ENCODE data around the gene ALDH2. TPM values are rescaled to one million over a fixed set of nuclear protein-coding genes. Genes with fewer than 3 reads are reported as not detected.

ALDH2 gene
- total and polyA plus RNA-seq, 2 donors (not counting 1 experiment from before 2014, with no cell fraction given) = 7.0 to 22.3 TPM

DNA sequence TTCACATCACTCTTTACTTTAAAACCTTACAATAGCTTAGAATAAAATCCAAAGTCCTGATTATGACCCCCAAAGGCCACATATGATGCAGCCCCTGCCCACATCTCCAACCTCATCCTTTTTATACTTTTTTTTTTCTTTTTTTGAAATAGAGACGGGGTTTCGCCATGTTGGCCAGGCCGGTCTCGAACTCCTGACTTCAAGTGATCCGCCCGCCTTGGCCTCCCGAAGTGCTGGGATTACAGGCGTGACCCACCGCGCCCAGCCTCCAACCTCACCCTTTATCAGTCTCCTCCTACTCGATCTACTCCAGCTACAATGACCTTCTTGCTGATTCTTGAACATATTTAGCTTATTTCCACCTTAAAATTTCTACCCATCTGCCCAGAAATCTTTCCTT is 74.1 kb downstream of the ALDH2 start:
- Histone ChIP-seq H3K4me2 (replicated peaks; ENCODE audit: low read depth, low read length, poor library complexity, severe bottlenecking) (peak overlapping the region; percentile 96), H3K79me2 (ENCODE audit: control insufficient read depth, insufficient read depth, low read length) (peaks cover 52% of the 10 kb centered on the region), H3K4me1 (ENCODE audit: control insufficient read depth in 2 of 2, insufficient read depth in 2 of 2, low read length in 2 of 2) (peaks cover 28 to 29% of the 10 kb centered on the region in 2 donors), H3K36me3 (replicated peaks in 1 of 2; ENCODE audit: control extremely low read depth in 1 of 2, control insufficient read depth in 1 of 2, extremely low read depth in 1 of 2, insufficient read depth in 2 of 2, low read length in 1 of 2) (peaks cover 0 to 9% of the 10 kb centered on the region in 2 experiments), H3K9me3 (ENCODE audit: control extremely low read depth in 1 of 3, control insufficient read depth in 2 of 3, insufficient read depth in 1 of 3, low read length in 2 of 3) (no peaks in the 10 kb centered on the region), H3K9ac (ENCODE audit: low read length) (peak overlapping the region; percentile 93), H2AFZ (ENCODE audit: insufficient read depth, low read depth, low read length, poor library complexity, severe bottlenecking) (peak overlapping the region; percentile 92), H3K4me3 (ENCODE audit: control extremely low read depth in 1 of 5, extremely low read depth in 1 of 5, insufficient read depth in 1 of 5, low read depth in 2 of 5, low read length in 4 of 5) (peak overlapping the region; percentile 81 to 99 (median 82)), H3K27me3 (replicated peaks in 1 of 4; ENCODE audit: control extremely low read depth in 1 of 4, control insufficient read depth in 3 of 4, insufficient read depth in 4 of 4, low read length in 3 of 4) (no peaks in the 10 kb centered on the region), H3K27ac (ENCODE audit: low read length in 2 of 2) (peak overlapping the region; percentile 85 to 87), H4K20me1 (ENCODE audit: control insufficient read depth, insufficient read depth, low read length, poor library complexity, severe bottlenecking) (peaks cover 8% of the 10 kb centered on the region)
- no peak for DNase-seq
- ATAC-seq (ENCODE audit: low read depth) = no peak
- Mint-ChIP-seq H3K9me3 (ENCODE audit: insufficient read depth) (no peaks in the 10 kb centered on the region), H3K27me3 (no peaks in the 10 kb centered on the region), H3K4me3 (peak overlapping the region; percentile 94), H3K4me1 (peaks cover 44% of the 10 kb centered on the region), H3K27ac (peak overlapping the region; percentile 99)
- ChIA-PET POLR2A (interaction anchor here (0.9 to 1.5 kb wide), 2 partner anchors 28 to 44 kb away, joined by 3 read pairs; no protein-coding TSS in a partner anchor), CTCF (interaction anchor here (0.7 to 2.3 kb wide), 4 partner anchors 28 to 291 kb away, joined by 3 to 12 read pairs (median 4); no protein-coding TSS in a partner anchor)
- 35% methylated on average over 9 of the region's 11 CpGs for WGBS (ENCODE audit: insufficient coverage)
- intact Hi-C loops (cut with micrococcal nuclease) = loop anchor here (1.0 to 5.0 kb wide), 5 partner anchors 66 to 576 kb away; partner anchors contain the start of genes ACAD10, ALDH2, ATXN2 and PTPN11
- TF ChIP-seq EZH2 (IDR thresholded peaks at IDR 0.05; ENCODE audit: borderline replicate concordance, insufficient read depth, low read depth, low read length, poor library complexity, severe bottlenecking) = no peak
- TF ChIP-seq, protein P1, sequence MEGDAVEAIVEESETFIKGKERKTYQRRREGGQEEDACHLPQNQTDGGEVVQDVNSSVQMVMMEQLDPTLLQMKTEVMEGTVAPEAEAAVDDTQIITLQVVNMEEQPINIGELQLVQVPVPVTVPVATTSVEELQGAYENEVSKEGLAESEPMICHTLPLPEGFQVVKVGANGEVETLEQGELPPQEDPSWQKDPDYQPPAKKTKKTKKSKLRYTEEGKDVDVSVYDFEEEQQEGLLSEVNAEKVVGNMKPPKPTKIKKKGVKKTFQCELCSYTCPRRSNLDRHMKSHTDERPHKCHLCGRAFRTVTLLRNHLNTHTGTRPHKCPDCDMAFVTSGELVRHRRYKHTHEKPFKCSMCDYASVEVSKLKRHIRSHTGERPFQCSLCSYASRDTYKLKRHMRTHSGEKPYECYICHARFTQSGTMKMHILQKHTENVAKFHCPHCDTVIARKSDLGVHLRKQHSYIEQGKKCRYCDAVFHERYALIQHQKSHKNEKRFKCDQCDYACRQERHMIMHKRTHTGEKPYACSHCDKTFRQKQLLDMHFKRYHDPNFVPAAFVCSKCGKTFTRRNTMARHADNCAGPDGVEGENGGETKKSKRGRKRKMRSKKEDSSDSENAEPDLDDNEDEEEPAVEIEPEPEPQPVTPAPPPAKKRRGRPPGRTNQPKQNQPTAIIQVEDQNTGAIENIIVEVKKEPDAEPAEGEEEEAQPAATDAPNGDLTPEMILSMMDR (IDR thresholded peaks at IDR 0.05) = no peak

DNA sequence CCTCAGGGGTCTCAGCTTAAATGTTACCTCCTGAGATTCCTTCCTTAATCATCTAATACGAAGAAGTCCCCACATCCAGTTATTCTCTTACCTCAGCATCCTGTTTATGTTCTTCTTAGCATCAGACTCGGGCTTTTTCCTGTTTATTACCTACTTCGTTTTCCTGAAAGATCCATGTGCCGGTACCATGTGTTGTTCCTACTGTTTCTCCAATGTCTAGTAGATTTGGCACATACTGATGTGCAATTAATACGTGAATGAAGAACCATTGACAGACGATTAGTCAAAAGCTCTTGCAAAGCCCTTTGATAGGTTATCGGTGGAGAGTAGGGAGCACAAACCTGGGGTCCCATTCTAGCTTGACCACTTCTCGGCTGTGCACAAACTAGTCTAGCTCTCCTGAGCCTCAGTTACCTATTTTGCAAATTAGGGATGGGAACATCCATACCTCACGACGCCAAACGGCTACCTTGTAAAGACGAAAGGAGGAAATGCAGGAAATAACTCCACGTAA is 74.6 kb downstream of the ALDH2 start:
- Histone ChIP-seq H3K27me3 (replicated peaks in 1 of 4; ENCODE audit: control extremely low read depth in 1 of 4, control insufficient read depth in 3 of 4, insufficient read depth in 4 of 4, low read length in 3 of 4) (no peaks in the 10 kb centered on the region), H2AFZ (ENCODE audit: insufficient read depth, low read depth, low read length, poor library complexity, severe bottlenecking) (peak overlapping the region; percentile 92), H3K36me3 (replicated peaks in 1 of 2; ENCODE audit: control extremely low read depth in 1 of 2, control insufficient read depth in 1 of 2, extremely low read depth in 1 of 2, insufficient read depth in 2 of 2, low read length in 1 of 2) (peaks cover 0 to 9% of the 10 kb centered on the region in 2 experiments), H3K4me3 (ENCODE audit: control extremely low read depth in 1 of 5, extremely low read depth in 1 of 5, insufficient read depth in 1 of 5, low read depth in 2 of 5, low read length in 4 of 5) (peak overlapping the region; percentile 81 to 99 (median 82)), H3K27ac (ENCODE audit: low read length in 2 of 2) (peak overlapping the region; percentile 85 to 87), H4K20me1 (ENCODE audit: control insufficient read depth, insufficient read depth, low read length, poor library complexity, severe bottlenecking) (peaks cover 8% of the 10 kb centered on the region), H3K79me2 (ENCODE audit: control insufficient read depth, insufficient read depth, low read length) (peaks cover 57% of the 10 kb centered on the region), H3K9me3 (ENCODE audit: control extremely low read depth in 1 of 3, control insufficient read depth in 2 of 3, insufficient read depth in 1 of 3, low read length in 2 of 3) (no peaks in the 10 kb centered on the region), H3K9ac (ENCODE audit: low read length) (peak overlapping the region; percentile 93), H3K4me2 (replicated peaks; ENCODE audit: low read depth, low read length, poor library complexity, severe bottlenecking) (peak overlapping the region; percentile 96), H3K4me1 (ENCODE audit: control insufficient read depth in 2 of 2, insufficient read depth in 2 of 2, low read length in 2 of 2) (peaks cover 28 to 29% of the 10 kb centered on the region in 2 donors)
- intact Hi-C loops (cut with micrococcal nuclease) = loop anchor here (1.0 to 5.0 kb wide), 5 partner anchors 66 to 576 kb away; partner anchors contain the start of genes ACAD10, ALDH2, ATXN2 and PTPN11
- Mint-ChIP-seq H3K27ac (peak overlapping the region; percentile 99), H3K4me1 (peaks cover 48% of the 10 kb centered on the region), H3K4me3 (peak overlapping the region; percentile 94), H3K27me3 (no peaks in the 10 kb centered on the region), H3K9me3 (ENCODE audit: insufficient read depth) (no peaks in the 10 kb centered on the region)
- CTCF ChIA-PET = interaction anchor here (0.7 to 2.3 kb wide), 5 partner anchors 28 to 291 kb away, joined by 3 to 12 read pairs (median 3); partner anchors contain the start of genes ACAD10 and BRAP
- POLR2A ChIA-PET = interaction anchor here (0.8 to 1.5 kb wide), 6 partner anchors 28 to 580 kb away, joined by 3 to 5 read pairs (median 4); partner anchors contain the start of genes ACAD10 and BRAP
- TF ChIP-seq, protein P1 (IDR thresholded peaks at IDR 0.05) = no peak
- TF ChIP-seq EZH2 (IDR thresholded peaks at IDR 0.05; ENCODE audit: borderline replicate concordance, insufficient read depth, low read depth, low read length, poor library complexity, severe bottlenecking) = no peak
- WGBS (ENCODE audit: insufficient coverage) = 0% methylated on average over 6 of the region's 13 CpGs
- no peak for ATAC-seq (ENCODE audit: low read depth)
- DNase-seq = no peak

Data from B cell (primary cell).